ENCODE measurements around the gene UBQLN1.

DNA sequence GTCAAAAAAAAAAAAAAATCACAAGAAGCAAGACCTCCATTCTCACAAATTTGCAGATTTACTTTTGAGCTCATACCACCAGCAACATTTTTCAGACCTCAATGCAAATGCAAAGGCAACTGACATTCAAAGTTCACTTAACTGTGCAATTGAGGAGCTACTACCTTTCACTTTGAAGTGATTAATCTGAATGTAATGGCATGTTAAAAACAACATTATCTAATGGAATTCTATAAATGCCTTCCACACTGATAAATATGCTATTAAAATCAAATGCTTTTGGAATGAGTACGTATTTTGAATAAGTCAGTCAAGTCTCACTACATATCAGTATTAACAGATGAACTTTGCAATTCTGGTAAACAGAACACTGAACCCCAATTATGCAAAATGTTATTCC is 32.3 kb downstream of the UBQLN1 start:
- TF ChIP-seq POLR2A (IDR thresholded peaks at IDR 0.05; ENCODE audit: low read length) (no peak), GATA1 (IDR thresholded peaks at IDR 0.05; ENCODE audit: low read depth, low read length) (no peak)
